ENCODE data around the gene METTL16.
"Not testable (repeated sequence)": the region's sequence is repeated elsewhere in the genome, so short reads cannot be mapped to it uniquely, and the experiment has no call there.

The METTL16 gene, protein sequence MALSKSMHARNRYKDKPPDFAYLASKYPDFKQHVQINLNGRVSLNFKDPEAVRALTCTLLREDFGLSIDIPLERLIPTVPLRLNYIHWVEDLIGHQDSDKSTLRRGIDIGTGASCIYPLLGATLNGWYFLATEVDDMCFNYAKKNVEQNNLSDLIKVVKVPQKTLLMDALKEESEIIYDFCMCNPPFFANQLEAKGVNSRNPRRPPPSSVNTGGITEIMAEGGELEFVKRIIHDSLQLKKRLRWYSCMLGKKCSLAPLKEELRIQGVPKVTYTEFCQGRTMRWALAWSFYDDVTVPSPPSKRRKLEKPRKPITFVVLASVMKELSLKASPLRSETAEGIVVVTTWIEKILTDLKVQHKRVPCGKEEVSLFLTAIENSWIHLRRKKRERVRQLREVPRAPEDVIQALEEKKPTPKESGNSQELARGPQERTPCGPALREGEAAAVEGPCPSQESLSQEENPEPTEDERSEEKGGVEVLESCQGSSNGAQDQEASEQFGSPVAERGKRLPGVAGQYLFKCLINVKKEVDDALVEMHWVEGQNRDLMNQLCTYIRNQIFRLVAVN

DNA sequence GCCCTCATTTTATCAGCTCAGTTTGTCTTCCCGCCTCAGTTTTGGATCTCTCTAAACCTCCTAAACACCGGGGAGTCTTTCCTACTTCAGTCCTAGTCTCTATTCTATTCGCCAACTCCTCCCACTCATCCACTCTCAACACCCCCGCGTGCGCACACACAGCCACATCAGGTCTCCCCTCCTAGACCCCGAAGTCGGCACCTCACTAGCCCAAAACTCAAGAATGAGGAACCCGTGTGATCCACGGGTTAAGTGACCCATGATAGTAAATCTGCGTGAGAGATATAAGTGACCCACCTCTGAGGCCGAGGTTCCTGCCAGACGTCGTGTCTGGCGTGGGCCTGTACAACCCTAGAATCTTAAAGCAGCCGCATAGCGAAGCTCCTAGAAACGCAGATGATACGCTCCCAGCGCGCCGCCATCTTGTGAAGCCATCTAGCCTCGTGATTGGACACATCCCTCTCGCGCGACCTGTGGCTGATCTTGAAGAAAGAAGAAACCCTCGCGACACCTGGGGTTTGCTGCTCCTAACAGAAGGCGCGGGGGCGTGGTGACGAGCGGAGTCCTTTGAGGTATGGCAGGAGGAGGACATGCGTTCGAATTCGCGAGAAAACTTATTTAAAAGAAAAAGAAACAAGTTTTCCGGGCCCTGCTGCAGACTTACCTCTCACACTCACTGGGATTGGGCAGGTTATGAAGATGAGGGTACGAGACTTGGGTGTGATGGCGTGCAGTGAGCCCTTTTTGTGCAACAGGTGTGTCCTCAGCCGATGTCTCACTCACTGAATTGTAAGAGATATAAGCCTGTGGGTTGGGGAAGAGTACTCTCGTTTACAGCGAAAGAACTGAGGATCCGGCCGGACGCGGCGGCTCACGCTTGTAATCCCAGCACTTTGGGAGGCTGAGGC lies at the start of gene METTL16:
TSS of gene METTL16 (minus strand) at position 427 of the 908 bp plus-strand sequence. CDS start 9,557 bp downstream, outside the sequence.
- H3K4me3 ChIP-seq (ENCODE audit: low read length) = peak within 1 kb of the TSS; percentile 93
- DNase-seq (ENCODE audit: low read depth) = peak; percentile 97
- TF ChIP-seq, protein P1, sequence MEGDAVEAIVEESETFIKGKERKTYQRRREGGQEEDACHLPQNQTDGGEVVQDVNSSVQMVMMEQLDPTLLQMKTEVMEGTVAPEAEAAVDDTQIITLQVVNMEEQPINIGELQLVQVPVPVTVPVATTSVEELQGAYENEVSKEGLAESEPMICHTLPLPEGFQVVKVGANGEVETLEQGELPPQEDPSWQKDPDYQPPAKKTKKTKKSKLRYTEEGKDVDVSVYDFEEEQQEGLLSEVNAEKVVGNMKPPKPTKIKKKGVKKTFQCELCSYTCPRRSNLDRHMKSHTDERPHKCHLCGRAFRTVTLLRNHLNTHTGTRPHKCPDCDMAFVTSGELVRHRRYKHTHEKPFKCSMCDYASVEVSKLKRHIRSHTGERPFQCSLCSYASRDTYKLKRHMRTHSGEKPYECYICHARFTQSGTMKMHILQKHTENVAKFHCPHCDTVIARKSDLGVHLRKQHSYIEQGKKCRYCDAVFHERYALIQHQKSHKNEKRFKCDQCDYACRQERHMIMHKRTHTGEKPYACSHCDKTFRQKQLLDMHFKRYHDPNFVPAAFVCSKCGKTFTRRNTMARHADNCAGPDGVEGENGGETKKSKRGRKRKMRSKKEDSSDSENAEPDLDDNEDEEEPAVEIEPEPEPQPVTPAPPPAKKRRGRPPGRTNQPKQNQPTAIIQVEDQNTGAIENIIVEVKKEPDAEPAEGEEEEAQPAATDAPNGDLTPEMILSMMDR (conservative IDR thresholded peaks at IDR 0.05; ENCODE audit: low read depth, low read length) = no peak

DNA sequence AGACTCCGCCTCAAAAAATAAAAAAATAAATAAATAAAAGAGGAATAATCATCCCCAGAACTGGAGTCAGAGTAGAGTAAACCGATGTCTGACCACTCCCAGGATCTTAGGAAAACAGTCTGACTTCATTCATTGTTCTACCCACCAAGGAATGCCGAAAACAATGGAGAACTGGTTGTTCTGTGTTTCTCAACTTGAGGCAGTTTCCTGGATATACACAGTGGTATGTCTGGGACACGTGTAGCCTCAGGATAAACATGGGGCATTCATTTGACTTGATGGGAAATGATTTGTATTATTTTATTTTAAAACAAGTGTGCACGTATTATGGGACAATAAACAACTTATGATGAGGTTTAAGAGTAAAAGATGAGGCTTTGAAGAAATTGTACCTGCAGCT lies 49.0 kb upstream of the METTL16 start:
- TF ChIP-seq, protein P1 (conservative IDR thresholded peaks at IDR 0.05; ENCODE audit: low read depth, low read length) = no peak
- H3K4me3 ChIP-seq (ENCODE audit: low read length) = no peak overlapping the region
- no peak for DNase-seq (ENCODE audit: low read depth)

DNA sequence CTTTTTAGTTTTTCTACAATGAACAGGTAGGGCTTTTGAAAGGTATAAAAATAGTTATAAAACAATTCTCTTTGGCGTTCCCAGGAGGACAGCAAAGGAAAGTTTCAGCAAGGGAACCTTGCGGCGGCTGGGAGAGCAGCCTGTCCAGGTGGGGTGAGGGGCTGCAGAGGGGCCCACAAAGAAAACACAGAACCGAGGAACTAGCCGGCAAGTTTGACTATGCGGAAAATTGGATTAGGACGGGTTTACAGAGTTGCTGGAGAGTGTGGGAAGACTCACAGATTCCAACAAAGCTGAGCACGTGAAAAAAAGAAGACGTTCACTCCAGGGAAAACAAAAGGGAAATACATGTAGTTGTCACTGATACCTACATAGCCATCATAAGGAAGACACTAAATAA lies 40.2 kb upstream of the METTL16 start:
- TF ChIP-seq, protein P1 (conservative IDR thresholded peaks at IDR 0.05; ENCODE audit: low read depth, low read length) = no peak
- peak; percentile 43 for DNase-seq (ENCODE audit: low read depth)
- H3K4me3 ChIP-seq (ENCODE audit: low read length) = no peak overlapping the region

DNA sequence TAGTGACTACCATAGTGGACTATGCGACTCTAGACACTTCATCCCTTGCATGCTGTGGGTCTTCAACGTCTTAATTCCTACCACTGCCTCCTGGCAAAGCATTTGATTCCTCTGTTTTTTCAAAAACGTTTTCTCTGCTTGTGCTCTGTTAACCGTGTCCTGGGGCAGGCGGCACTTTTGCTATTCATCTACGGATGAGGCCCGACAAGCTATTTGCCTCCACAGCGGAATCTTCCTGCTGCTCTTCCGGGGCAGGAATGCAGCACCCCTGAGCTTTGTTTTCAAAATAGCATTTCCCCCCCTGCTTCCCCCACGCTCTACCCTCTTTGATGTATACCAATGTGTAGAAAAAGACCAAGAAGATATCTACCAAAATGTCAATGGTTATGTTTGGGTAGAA lies 39.8 kb upstream of the METTL16 start:
- TF ChIP-seq, protein P1 (conservative IDR thresholded peaks at IDR 0.05; ENCODE audit: low read depth, low read length) = no peak
- no peak overlapping the region for H3K4me3 ChIP-seq (ENCODE audit: low read length)
- no peak for DNase-seq (ENCODE audit: low read depth)

DNA sequence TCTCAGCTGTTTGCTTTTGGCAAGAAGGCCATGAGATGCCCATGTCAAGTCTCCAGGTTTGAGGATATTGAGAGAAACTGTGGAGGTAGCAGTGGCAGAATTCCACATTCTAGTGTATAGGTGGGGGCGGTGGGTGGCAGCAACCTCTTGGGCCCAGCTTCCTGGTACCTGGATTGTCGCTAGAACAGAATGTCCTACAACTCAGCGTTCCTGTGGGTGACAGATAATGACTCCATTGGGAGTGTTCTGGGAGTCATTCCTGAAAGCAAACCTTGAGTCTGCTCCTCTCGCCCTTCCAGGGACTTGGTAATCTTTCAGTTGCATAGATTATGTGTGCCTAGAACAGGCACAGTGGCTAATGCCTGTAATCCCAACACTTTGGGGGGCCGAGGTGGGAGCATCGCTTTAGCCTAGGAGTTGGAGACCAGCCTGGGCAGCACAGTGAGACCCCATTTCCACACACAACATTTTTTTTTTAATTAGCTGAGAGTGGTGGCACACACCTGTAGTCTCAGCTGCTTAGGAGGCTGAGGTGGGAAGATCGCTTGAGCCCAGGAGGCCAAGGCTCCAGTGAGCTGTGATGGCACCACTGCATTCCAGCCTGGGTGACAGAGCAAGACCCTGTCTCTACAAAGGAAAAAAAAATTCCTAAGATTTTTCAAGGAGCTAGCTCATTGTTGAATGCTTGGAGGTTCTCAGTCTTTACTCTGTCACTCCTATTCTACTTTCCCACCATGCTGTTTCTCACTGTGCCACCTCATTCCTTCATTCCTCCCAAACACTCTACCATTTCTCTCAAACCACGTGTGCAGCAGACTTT lies 37.9 kb upstream of the METTL16 start:
- H3K4me3 ChIP-seq (ENCODE audit: low read length) = no peak overlapping the region
- TF ChIP-seq, protein P1 (conservative IDR thresholded peaks at IDR 0.05; ENCODE audit: low read depth, low read length) = no peak
- no peak for DNase-seq (ENCODE audit: low read depth)

DNA sequence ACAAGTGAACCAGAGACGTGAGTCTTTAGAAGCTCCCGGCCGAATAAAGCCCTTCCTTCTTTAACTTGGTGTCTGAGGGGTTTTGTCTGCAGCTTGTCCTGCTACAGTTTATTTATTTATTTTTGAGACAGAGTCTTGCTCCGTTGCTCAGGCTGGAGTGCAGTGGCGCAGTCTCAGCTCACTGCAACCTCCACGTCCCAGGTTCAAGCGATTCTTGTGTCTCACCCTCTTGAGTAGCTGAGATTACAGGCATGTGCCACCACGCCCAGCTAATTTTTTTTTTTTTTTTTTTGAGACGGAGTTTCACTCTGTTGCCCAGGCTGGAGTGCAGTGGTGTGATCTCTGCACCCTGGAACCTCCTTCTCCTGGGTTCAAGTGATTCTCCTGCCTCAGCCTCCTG lies 36.3 kb upstream of the METTL16 start:
- DNase-seq (ENCODE audit: low read depth); H3K4me3 ChIP-seq (ENCODE audit: low read length): not testable (repeated sequence)

Measured in retinal pigment epithelial cell (primary cell).